Aortic smooth muscle cell (primary cell): Measurements from ENCODE around the gene LAX1. TPM values are rescaled to one million over a fixed set of nuclear protein-coding genes. Genes with fewer than 3 reads are reported as not detected.

Experiments
- total RNA-seq: library from RNA; depleted of rRNA; stranded (reverse); fragments of >200 nt; gene quantifications from 2 replicates; pipeline ENCODE4 v1.2.3, GENCODE V29; 2014

Gene LAX1, protein sequence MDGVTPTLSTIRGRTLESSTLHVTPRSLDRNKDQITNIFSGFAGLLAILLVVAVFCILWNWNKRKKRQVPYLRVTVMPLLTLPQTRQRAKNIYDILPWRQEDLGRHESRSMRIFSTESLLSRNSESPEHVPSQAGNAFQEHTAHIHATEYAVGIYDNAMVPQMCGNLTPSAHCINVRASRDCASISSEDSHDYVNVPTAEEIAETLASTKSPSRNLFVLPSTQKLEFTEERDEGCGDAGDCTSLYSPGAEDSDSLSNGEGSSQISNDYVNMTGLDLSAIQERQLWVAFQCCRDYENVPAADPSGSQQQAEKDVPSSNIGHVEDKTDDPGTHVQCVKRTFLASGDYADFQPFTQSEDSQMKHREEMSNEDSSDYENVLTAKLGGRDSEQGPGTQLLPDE
- under 0.01 TPM in 1 of 2 replicates, not detected in the other for total RNA-seq

DNA sequence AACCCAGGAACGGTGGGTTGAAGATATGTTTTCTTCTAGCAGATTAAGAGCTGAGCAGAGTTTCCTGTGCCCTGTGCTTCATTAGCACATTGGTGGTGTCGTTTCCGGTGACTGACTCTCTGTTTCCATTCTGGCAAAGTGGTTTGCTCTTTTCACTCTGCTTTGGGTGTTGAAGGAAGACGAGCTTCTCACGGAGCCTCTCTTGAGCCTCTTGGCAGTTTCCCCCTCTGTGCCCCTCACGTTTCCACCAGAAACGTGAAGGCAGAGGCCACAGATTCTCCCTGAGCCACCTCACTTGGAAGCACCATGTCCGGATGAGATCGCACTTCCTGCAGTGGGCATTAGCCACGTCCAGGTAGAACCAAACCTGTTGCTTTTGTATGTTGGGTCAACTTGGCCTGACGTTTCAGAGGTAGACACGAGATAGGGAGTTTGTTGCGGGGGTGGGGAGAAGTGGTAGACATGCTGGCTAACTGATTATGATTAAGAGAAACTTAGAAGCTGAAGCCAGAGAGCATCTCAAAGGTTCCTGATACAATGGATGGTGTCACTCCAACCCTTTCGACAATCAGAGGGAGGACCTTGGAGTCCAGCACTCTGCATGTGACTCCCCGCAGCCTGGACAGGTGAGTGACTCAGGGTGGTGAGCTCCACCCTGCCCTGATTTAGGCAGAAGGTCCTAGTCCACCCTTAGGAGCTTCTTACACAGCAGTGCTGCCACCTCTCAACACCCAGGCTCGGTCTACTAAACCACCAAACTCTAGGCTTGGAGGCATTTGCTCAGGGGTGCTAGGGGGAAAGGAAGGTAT lies at the start of gene LAX1:
LAX1 (plus strand) TSS at position 155 of the 809 bp plus-strand sequence; CDS start at position 538, 383 bp downstream.

DNA sequence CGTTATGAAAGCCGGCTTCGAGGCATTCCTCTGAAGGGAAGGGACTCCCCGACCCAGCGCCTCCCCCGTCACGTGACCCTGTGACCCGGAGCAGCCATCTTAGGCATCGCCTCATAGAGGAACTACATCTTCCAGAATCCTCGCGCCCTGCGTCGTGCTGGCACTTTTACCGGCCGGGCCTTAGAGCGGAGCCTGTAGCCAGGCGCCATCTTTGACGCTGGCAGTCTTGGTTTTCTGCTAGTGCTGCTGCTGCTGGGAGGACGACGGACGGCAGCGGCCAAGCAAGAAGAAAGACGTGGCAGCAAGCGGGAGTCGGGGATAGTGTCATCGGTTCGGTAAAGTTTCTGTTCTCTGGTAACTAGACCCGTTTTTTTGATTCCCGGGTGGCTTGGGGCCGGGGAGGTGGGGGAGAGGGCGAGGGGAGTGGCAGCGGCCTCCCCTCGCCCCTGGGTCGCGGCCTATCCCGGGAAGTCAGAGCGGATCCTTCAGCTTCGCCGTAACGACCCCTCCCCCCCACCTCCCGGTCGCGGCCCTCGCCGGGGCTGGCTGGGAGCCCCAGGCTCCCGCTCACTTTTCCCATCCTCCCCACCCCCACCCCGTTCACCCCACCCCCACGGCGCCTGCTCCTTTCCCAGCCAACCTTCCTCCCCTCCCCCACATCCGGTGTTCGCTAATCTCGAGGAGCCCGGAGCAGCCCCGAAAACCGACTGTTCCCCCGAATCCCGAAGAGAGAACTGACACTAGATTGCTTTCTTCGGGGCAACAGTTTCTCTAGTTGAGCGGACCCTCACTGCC lies 30.7 kb downstream of the LAX1 start, which contains the start of the genes ZBED6 and ZC3H11A:
ZBED6 (plus strand) TSS at position 183 of the 795 bp plus-strand sequence. CDS start 1,900 bp downstream, outside the sequence.
ZC3H11A (plus strand) TSS at position 183 of the 795 bp plus-strand sequence. CDS start 21,448 bp downstream, outside the sequence.

Other genes with a start within 250 kb of the LAX1 start
- gene ATP2B4, start 138.4 kb upstream of the LAX1 start, total RNA-seq, result 247 and 303 TPM in 2 replicates
- gene ZBED6, start 30.4 kb downstream of the LAX1 start, total RNA-seq, result 7.7 and 8.3 TPM in 2 replicates
- 77.5 and 95.5 TPM in 2 replicates for gene ZC3H11A, start 30.4 kb downstream of the LAX1 start, total RNA-seq
- 47.3 and 49.1 TPM in 2 replicates for gene SNRPE, start 96.4 kb downstream of the LAX1 start, total RNA-seq